B cell (primary cell): ENCODE data around the gene ARHGEF26.

Experiments used
- CTCF ChIP-seq: fragments of 200-600 bp; IDR thresholded peaks from one replicate; pipeline ENCODE4 v1.8.0; 2022; ENCODE audit warnings: antibody characterized with exemption, mild to moderate bottlenecking
- EZH2 ChIP-seq: IDR thresholded peaks from 2 replicates; pipeline ENCODE4 v1.6.1; 2012; ENCODE audit warnings: borderline replicate concordance, low read depth, mild to moderate bottlenecking, moderate library complexity, low read length; ENCODE audit not compliant: insufficient read depth, poor library complexity, severe bottlenecking

GRCh38 chr3:154081305-154081704, 39.9 kb upstream of the ARHGEF26 start:
- TF ChIP-seq CTCF (no peak), EZH2 (no peak)
